Measurements from ENCODE around the gene SUN1.

The SUN1 gene

DNA sequence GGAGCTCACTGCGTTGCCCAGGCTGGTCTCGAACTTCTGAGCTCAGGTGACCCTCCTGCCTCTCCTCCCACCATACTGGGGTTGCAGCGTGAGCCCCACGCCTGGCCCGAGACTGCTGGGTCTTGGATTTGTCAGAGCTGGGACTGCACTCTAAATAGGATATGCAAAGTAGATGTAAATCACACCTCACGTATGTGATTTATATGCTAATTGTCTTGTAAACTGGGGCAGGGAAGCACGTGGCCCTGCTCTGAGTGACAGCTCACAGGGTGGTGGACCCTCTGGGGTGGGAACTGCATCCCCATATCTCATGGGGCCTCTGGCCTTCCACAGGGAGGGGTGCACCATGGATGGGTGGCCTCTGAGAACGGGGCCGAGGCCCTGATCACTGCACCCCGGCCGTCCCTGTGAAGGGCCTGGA, 78.2 kb downstream of the SUN1 start:
- Histone ChIP-seq H3K36me3 (ENCODE audit: control insufficient read depth, insufficient read depth, low read length) (no peaks in the 10 kb centered on the region; the same call in 1 of the 2 replicates), H3K27me3 (replicated peaks; ENCODE audit: control insufficient read depth, insufficient read depth, low read length) (no peaks in the 10 kb centered on the region), H3K4me3 (replicated peaks; ENCODE audit: low read depth, low read length) (no peak overlapping the region)
- TF ChIP-seq, protein P1, sequence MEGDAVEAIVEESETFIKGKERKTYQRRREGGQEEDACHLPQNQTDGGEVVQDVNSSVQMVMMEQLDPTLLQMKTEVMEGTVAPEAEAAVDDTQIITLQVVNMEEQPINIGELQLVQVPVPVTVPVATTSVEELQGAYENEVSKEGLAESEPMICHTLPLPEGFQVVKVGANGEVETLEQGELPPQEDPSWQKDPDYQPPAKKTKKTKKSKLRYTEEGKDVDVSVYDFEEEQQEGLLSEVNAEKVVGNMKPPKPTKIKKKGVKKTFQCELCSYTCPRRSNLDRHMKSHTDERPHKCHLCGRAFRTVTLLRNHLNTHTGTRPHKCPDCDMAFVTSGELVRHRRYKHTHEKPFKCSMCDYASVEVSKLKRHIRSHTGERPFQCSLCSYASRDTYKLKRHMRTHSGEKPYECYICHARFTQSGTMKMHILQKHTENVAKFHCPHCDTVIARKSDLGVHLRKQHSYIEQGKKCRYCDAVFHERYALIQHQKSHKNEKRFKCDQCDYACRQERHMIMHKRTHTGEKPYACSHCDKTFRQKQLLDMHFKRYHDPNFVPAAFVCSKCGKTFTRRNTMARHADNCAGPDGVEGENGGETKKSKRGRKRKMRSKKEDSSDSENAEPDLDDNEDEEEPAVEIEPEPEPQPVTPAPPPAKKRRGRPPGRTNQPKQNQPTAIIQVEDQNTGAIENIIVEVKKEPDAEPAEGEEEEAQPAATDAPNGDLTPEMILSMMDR (IDR thresholded peaks at IDR 0.05; ENCODE audit: insufficient read depth, low read length, poor library complexity, severe bottlenecking), result no peak
- DNase-seq (ENCODE audit: extremely low read depth, insufficient read length), result no peak

DNA sequence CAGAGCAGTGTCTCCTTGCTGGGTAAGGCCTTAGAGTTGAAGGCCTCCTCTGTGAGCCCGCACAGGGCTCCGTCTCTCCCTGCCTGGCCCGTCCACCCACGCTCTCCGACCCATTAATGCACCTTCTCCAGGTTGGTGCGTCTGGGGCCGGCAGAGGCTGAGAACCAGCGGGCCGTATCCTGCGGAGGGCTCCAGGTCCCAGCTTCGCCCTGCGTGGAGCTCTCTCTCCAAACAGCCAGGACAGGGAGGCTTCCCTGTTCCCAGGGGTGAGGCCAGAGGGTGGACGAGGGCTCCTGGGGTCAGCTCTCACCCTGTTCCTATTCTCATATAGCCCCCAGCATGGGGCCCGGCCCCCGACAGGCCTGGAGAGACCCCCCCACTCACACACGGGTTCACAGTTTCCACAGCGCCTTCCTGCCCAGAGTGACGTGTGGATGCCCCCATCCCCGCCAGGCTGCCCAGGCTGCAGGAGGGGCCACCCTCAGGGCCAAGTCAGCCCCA, 78.7 kb downstream of the SUN1 start:
- DNase-seq (ENCODE audit: extremely low read depth, insufficient read length), result no peak
- TF ChIP-seq, protein P1 (IDR thresholded peaks at IDR 0.05; ENCODE audit: insufficient read depth, low read length, poor library complexity, severe bottlenecking), result no peak
- no peaks in the 10 kb centered on the region; the same call in 1 of the 2 replicates for H3K36me3 ChIP-seq (ENCODE audit: control insufficient read depth, insufficient read depth, low read length)
- H3K4me3 ChIP-seq (replicated peaks; ENCODE audit: low read depth, low read length), result no peak overlapping the region
- no peaks in the 10 kb centered on the region for H3K27me3 ChIP-seq (replicated peaks; ENCODE audit: control insufficient read depth, insufficient read depth, low read length)

DNA sequence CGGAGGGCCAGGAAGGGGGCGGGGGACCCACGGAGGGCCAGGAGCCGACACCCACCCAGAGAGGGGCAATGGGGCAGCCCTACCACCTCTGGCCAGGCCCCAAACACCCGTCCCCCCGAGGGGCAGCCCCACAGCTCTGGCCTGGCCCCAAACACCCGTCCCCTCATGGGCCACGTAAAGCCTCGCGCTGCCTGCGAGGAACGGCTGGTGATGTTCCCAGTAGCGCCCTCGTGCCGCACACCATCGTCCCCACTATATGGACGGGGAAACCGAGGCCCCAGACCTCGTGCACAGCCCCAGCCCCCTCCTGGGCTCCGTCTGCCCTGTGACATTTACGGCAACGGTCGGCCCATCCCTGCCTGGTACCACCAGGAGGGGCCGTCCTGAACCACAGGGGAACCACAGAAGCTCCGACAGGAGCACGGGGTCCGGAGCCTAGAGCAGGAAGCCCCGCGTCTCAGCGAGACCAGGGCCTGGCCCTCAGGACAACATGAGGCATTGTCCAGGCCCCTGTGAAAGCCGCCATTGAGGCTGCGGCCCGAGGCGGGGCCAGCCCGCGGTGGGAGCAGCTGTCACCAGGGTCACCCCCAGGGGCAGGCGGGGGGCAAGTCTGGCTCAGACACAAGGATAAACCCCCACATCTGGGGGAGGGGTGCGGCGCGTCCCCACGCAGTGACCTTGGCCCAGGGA, 79.7 kb downstream of the SUN1 start:
- TF ChIP-seq, protein P1 (IDR thresholded peaks at IDR 0.05; ENCODE audit: insufficient read depth, low read length, poor library complexity, severe bottlenecking), result no peak
- Histone ChIP-seq H3K36me3 (ENCODE audit: control insufficient read depth, insufficient read depth, low read length) (no peaks in the 10 kb centered on the region; the same call in 1 of the 2 replicates), H3K4me3 (replicated peaks; ENCODE audit: low read depth, low read length) (no peak overlapping the region), H3K27me3 (replicated peaks; ENCODE audit: control insufficient read depth, insufficient read depth, low read length) (no peaks in the 10 kb centered on the region)
- no peak for DNase-seq (ENCODE audit: extremely low read depth, insufficient read length)

DNA sequence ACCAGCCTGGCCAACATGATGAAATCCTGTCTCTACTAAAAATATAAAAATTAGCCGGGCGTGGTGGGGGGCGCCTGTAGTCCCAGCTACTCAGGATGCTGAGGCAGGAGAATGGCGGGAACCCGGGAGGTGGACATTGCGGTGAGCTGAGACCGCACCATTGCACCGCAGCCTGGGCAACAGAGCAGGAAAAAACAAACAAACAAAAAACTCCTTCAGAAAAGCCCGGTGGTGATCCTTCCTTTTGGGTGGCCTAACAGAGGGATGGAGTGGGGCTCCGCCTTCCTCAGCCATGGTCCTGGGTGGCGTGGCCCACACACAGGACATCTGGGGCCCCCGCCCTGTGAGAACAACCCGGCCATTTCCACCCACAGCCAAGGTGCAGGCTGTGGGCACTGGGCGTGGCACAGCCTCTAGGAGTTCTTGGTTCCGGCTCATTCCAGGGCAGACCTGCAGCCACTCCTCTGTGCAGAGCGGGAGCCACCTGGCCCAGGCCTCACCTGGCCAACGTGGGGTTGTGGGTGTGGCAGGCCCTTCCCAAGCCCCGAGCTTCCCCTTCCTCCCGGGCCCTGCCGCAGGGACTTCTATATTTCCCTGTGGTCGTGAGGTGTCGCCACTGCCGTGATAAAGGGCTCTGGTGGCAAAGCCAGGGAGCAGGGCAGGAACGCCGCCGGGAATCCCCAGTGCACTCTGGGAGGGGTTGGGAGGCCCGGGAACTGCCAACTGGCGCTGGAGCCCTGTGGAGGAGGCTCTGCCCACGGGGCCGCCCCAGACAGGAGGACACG, 81.7 kb downstream of the SUN1 start:
- Histone ChIP-seq H3K36me3 (ENCODE audit: control insufficient read depth, insufficient read depth, low read length) (no peaks in the 10 kb centered on the region; the same call in 1 of the 2 replicates), H3K4me3 (replicated peaks; ENCODE audit: low read depth, low read length) (no peak overlapping the region), H3K27me3 (replicated peaks; ENCODE audit: control insufficient read depth, insufficient read depth, low read length) (no peaks in the 10 kb centered on the region)
- TF ChIP-seq, protein P1 (IDR thresholded peaks at IDR 0.05; ENCODE audit: insufficient read depth, low read length, poor library complexity, severe bottlenecking), result no peak
- no peak for DNase-seq (ENCODE audit: extremely low read depth, insufficient read length)

DNA sequence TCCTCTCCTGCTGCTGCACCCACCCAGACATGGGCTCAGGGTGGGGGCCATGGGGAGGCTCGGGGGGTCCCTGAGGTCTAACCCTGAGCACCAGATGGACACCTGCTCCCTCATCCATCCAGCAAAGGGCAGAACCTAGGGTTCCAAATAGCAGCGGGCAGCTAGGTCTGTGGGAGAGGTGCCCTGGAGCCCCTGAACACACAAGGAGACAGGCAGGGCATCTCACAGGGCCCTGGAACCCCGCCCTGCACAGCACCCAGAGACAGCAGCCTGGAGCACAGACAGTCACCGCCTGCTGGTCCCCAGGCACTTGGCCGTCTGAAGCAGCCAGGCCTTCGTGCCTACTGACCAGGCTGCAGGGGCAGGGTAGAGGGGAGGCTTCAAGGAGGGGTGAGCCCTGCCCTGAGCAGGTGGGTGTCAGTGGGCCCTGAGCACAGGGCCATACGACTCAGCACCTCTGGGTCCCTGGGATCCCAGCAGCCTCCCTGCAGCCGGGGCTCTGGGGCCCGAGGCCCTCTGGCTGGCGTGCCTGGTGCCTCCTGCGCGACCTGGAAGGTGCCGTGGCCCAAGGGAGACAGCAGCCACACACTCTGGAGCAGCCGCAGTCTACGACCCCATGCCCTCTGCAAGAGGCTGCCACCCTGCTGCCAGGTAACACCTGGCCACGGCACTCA, 82.4 kb downstream of the SUN1 start:
- no peak overlapping the region for H3K4me3 ChIP-seq (replicated peaks; ENCODE audit: low read depth, low read length)
- H3K27me3 ChIP-seq (replicated peaks; ENCODE audit: control insufficient read depth, insufficient read depth, low read length), result no peaks in the 10 kb centered on the region
- TF ChIP-seq, protein P1 (IDR thresholded peaks at IDR 0.05; ENCODE audit: insufficient read depth, low read length, poor library complexity, severe bottlenecking), result no peak
- no peak for DNase-seq (ENCODE audit: extremely low read depth, insufficient read length)
- H3K36me3 ChIP-seq (ENCODE audit: control insufficient read depth, insufficient read depth, low read length), result peaks cover 1% of the 10 kb centered on the region; the same call in 1 of the 2 replicates
